Measurements from ENCODE around the gene PTPRD.

Gene PTPRD

DNA sequence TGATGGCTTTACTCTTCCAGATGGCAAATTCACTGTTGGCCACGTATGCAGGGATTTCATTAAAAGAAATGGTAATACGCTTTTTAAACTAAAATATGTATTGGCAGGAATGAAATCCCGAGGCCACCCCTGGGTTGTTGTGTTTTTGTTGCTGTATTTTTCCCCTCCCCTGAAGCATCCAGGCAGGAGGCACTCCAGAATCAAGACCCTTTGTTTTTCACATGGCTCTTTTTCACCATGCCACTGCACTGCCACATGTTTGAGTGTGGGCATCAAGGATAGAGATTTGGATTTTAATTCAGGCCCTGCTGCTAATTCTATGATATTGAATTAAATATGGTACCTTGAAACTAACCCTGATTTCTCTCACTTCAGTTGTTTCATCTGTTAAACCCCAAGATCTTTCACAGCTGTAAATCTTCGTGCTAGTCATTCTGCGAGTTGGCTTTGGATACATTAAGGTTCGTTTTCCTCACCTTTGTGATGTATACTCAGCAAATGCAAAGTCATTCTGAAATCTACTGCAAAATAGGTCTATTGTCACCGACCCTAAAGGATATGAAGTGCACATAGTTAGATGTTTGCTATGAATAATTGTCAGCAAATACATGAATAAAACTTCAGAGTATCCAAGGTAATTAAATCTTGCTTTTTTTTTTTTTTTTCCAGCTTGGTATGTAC, 533.4 kb downstream of the PTPRD start:
- DNase-seq (ENCODE audit: low spot score), result no peak
- TF ChIP-seq, protein P1, sequence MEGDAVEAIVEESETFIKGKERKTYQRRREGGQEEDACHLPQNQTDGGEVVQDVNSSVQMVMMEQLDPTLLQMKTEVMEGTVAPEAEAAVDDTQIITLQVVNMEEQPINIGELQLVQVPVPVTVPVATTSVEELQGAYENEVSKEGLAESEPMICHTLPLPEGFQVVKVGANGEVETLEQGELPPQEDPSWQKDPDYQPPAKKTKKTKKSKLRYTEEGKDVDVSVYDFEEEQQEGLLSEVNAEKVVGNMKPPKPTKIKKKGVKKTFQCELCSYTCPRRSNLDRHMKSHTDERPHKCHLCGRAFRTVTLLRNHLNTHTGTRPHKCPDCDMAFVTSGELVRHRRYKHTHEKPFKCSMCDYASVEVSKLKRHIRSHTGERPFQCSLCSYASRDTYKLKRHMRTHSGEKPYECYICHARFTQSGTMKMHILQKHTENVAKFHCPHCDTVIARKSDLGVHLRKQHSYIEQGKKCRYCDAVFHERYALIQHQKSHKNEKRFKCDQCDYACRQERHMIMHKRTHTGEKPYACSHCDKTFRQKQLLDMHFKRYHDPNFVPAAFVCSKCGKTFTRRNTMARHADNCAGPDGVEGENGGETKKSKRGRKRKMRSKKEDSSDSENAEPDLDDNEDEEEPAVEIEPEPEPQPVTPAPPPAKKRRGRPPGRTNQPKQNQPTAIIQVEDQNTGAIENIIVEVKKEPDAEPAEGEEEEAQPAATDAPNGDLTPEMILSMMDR (IDR thresholded peaks at IDR 0.05; ENCODE audit: extremely low read depth, missing control alignments), result no peak

DNA sequence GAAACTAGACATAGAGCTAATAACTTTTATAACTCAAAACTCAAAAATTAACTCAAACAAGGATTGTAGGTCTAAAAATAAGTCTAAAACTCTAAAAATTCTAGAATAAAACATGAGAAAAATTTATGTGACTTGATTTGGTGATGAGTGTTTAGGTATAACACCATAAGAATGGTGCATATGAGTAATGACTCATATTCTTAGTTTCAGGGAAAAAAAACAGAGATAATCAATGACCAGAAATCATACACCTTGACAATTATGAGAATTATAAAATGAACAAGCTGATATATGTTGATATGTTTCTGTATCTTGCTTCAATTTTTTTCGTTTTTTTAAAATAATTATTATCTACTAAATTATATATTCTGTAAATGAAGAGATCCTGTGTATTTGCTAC, 541.2 kb downstream of the PTPRD start:
- DNase-seq (ENCODE audit: low spot score), result no peak
- TF ChIP-seq, protein P1 (IDR thresholded peaks at IDR 0.05; ENCODE audit: extremely low read depth, missing control alignments), result no peak

DNA sequence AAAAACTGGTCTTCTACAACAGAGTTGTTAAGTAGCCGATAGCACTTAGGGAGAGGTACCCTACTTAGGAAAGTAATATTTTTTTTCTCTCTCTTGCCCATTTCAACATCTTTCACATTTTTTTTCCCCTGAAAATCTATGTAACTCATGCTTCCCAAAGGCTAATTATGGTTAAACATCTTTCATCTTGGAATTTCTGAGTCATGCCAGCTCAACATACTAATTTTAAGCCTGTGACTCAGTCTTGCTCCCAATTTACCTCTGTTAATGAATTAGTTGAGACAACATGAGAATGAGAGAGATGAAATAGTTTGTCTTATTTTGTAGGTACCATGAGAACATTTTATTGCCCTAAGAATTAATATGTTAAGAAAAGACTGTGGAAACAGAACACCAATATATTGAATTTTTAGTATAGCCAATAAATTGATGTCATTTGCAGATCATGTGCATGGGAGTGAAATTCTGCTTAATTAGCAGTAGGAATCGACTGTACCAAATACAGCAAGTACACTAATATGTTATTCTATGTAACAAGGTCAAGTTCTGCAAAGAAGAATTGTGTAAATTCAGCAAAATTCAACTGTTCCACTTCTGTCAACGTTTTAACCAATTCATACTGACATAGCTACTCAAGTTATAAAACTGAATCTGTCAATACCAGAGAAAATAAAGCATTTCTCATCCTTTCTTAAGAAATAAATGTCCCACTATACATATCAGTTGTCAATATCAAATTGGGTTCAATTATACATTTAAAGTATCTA, 550.0 kb downstream of the PTPRD start:
- TF ChIP-seq, protein P1 (IDR thresholded peaks at IDR 0.05; ENCODE audit: extremely low read depth, missing control alignments), result no peak
- no peak for DNase-seq (ENCODE audit: low spot score)

DNA sequence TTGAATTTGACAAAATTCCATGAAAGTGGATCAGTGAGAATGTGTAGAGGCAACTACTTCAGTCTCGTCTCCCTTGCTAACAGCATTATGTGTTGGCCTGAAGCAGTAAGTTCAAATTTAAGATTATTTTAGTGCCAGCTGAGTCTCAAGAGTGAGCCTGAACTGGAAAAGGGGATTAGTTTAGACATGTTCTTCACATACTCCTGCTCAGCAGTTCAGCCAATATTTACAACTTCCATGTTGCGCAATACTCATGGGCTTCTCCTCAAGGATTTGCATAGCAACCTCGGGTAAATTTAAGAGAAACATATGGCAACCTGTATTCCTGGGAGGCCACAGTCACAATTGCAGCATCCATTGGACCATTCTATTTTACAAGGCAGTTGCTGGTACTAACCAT, 553.8 kb downstream of the PTPRD start:
- no peak for DNase-seq (ENCODE audit: low spot score)

DNA sequence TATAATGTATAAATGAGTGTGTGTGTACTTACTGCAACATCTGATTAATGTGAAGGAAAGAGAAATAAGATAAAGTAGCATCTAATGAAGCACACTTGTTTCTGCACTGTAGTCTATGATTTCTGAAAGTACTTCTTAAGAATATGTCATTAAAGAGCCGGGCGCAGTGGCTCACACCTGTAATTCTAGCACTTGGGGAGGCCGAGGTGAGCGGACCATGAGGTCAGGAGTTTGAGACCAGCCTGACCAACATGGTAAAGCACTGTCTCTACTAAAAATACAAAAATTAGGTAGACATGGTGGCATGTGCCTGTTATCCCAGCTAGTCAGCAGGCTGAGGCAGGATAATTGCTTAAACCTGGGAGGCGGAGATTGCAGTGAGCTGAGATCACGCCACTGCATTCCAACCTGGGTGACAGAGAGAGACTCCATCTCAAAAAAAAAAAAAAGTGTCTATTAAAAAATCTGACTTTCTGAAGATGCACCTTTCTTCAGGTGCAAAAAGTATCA, 556.9 kb downstream of the PTPRD start:
- TF ChIP-seq, protein P1 (IDR thresholded peaks at IDR 0.05; ENCODE audit: extremely low read depth, missing control alignments), result no peak
- no peak for DNase-seq (ENCODE audit: low spot score)

More for the DNA sequence above, 553.8 kb downstream of the PTPRD start:
- TF ChIP-seq, protein P1 (IDR thresholded peaks at IDR 0.05; ENCODE audit: extremely low read depth, missing control alignments), result no peak

DNA sequence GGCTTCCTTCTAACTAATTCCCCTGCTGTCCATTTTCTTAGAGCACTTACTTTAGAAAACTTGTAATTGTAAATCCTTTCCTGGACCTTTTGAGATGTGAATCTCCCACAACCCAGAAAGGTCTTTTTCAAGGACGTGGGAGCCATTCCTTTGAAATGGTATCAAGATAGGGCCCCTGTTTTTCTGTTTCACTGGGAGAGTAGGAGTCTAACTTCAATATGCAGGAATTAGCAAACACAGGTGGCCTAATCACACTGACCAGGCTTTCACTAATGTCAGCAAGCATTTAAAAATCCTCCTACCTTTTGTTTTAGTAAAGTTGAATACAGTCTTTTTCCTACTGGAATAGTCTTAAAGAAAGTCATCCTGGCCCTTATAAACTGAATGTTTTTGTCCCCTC, 558.3 kb downstream of the PTPRD start:
- no peak for DNase-seq (ENCODE audit: low spot score)
- TF ChIP-seq, protein P1 (IDR thresholded peaks at IDR 0.05; ENCODE audit: extremely low read depth, missing control alignments), result no peak

DNA sequence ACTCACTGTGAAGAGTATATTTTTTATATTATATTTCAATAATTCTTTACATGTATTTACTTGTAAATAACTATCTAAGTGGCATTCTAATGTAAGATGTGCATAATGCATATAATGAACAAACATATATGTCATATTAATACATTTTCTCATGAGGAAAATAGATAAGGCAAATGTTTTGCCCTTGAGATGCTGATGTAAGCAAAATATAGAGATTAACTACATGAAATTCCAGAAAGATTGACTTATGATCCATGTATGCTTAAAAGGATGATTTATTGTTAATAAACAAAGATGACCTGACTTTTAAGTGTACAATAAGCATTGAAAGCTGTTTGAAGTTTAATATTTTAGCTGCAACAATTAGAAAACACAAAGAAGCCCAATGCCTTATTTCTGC, 559.9 kb downstream of the PTPRD start:
- DNase-seq (ENCODE audit: low spot score), result no peak
- TF ChIP-seq, protein P1 (IDR thresholded peaks at IDR 0.05; ENCODE audit: extremely low read depth, missing control alignments), result no peak

All from GM20000 (cell line).